ENCODE measurements around the gene PPP1R13B.

The PPP1R13B gene

DNA sequence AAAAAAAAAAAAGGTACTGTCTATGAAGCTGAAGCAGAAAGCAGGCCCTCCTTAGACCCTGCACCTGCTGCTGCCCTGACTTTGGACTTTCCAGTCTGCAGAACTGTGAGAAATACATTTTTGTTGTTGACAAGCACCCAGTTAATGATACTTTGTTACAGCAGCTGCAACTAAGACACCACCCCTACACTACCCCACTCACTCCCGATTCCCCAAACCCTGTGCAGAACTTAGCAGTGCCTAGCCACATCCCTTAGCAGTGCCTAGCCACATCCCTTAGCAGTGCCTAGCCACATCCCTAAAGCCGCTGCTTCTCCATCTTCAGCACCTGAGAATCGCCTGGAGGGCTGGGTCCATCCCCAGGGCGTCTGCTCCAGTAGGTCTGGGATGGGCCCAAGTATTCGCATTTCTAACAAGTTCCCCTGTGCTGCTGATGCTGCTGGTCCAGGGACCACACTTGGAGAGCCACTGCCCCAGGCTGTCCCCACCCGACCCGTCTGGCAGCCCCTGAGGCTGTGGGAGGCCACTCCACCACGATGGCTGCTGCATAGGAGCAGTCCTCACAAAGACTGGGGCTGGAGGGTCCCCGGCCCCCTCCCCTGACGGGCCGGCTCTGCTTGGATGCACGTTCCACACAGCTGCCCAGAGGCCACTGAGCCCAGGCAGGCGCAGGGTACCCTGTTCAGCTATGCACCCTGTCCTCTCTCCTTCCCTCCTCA, 10.8 kb upstream of the PPP1R13B start:
- H3K4me3 ChIP-seq (replicated peaks; ENCODE audit: low read depth, low read length): no peak overlapping the region
- no peak for DNase-seq (ENCODE audit: extremely low read depth, low read depth)
- TF ChIP-seq, protein P1, sequence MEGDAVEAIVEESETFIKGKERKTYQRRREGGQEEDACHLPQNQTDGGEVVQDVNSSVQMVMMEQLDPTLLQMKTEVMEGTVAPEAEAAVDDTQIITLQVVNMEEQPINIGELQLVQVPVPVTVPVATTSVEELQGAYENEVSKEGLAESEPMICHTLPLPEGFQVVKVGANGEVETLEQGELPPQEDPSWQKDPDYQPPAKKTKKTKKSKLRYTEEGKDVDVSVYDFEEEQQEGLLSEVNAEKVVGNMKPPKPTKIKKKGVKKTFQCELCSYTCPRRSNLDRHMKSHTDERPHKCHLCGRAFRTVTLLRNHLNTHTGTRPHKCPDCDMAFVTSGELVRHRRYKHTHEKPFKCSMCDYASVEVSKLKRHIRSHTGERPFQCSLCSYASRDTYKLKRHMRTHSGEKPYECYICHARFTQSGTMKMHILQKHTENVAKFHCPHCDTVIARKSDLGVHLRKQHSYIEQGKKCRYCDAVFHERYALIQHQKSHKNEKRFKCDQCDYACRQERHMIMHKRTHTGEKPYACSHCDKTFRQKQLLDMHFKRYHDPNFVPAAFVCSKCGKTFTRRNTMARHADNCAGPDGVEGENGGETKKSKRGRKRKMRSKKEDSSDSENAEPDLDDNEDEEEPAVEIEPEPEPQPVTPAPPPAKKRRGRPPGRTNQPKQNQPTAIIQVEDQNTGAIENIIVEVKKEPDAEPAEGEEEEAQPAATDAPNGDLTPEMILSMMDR (IDR thresholded peaks at IDR 0.05; ENCODE audit: low read depth, low read length, missing control alignments): no peak

DNA sequence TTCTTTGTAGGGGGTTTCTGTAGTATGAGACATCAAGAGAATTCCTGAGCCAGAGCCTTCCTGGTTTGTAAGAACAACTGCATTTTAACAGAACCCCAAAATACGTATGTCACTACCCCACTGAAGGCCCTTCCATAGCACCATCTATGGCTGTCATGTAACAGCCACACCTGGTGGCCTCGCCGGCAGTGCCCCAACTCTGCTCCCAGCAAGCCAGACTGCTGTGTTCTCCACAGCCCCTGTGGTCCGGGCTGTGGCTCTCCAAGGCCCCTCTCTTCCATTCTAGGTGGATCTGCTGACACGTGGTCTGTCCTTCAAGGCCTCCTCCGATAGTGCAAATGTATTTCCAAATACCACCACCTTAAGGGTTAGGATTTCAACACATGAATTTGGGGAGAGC, 9.9 kb upstream of the PPP1R13B start:
- DNase-seq (ENCODE audit: extremely low read depth, low read depth): no peak
- H3K4me3 ChIP-seq (replicated peaks; ENCODE audit: low read depth, low read length): no peak overlapping the region
- TF ChIP-seq, protein P1 (IDR thresholded peaks at IDR 0.05; ENCODE audit: low read depth, low read length, missing control alignments): no peak

DNA sequence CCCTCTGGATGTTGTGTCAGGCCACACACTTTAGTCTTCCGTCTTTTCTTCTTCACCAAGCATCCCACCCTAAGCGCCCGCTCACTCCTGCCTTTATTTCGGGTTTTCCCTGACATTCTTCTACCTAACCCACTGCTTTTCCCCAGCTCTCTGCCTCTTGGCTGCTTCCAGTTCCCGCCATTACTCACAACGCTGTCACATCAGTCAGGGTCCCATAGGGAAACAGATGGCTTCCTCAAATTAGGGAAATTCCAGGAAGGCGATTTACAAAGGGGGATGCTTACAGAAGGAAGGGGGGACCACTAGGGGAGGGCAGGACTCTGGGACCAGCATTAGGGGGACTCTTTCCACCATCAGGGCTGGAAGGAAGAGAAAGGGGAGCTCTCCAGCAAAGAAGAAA, 9.2 kb upstream of the PPP1R13B start:
- TF ChIP-seq, protein P1 (IDR thresholded peaks at IDR 0.05; ENCODE audit: low read depth, low read length, missing control alignments): no peak
- H3K4me3 ChIP-seq (replicated peaks; ENCODE audit: low read depth, low read length): no peak overlapping the region
- DNase-seq (ENCODE audit: extremely low read depth, low read depth): no peak

DNA sequence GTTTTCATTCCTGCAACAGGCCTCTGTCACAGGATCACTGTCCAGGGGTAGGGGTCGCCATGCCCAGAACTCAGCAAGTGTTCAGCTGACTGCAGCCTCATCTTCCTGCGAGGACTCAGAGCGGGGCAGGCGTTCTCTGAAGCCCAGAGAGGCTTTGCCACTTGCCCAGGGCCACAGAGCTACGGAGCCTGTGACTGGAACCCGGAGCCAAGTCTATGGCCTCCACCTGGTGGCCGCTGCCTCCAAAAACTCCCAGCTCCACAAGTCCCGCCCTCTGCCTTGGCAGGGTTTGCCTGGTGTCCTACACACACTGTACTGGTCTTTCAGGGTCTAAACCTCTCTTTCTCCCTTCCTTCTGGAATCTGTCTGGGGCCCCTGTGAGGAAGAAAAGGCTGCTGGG, 8.7 kb upstream of the PPP1R13B start:
- DNase-seq (ENCODE audit: extremely low read depth, low read depth): no peak
- TF ChIP-seq, protein P1 (IDR thresholded peaks at IDR 0.05; ENCODE audit: low read depth, low read length, missing control alignments): no peak

DNA sequence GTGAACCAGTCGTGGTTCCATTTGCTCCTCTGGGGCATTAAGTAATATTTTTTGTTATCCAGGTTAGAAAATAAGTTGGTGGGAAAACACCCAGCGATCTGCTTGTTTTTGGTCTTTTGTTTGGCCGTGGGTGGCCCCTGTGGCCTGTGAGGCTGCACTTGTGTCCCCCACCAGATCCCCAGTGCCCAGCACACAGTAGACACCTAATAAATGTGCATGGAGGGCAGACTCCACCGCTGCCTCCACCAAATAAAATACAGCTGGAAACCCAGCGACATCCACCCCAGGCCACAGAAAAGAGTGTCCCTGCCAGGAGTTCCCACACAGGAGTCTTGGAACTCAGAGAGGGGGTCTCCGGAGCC, 8.3 kb upstream of the PPP1R13B start:
- DNase-seq (ENCODE audit: extremely low read depth, low read depth): no peak
- no peak overlapping the region for H3K4me3 ChIP-seq (replicated peaks; ENCODE audit: low read depth, low read length)
- TF ChIP-seq, protein P1 (IDR thresholded peaks at IDR 0.05; ENCODE audit: low read depth, low read length, missing control alignments): no peak

More for the DNA sequence above, 8.7 kb upstream of the PPP1R13B start:
- no peak overlapping the region for H3K4me3 ChIP-seq (replicated peaks; ENCODE audit: low read depth, low read length)

DNA sequence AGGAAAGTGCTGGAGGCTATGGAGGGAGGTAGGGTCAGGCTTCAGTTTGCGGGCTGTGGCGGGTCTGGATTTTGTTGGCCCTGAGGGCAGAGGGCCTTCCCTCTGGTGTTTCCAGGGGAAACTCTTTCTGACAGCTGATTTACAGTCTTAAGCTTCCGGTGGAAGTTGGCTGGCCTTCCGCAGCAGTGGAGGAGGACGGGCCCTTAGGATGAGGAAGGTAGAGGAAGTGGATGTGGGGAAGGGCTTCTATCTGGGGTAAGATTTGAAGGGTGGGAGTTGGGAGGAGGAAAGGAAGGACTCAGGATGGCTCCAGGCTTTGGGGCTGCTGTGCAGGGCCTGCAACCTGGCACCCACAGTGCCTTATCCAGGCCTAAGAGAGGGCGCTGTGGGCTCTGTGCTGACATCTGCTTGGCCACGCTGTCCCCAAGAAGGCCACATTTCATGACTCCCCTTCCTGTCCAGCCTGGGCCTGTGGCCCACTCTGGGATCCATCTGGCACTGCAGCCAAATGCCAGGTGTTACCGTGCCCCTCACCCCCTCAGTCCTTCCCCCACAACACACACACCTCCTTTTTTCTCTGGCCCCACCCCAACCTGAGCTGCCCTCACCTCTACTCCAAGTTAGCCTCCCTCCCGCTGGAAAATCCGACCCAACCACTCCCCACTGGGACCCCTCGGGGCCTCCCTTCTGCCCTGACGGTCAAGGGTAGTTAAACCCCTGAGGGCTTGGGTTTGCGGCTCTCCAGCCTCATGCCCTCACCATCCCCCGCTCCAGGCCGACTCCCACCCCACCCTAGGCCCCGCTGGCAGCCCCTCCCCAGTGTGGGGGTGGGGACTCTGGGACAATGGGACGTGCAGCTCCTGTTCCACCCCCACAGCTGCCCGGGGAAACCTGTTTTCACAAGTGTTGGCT, 7.7 kb upstream of the PPP1R13B start:
- no peak overlapping the region for H3K4me3 ChIP-seq (replicated peaks; ENCODE audit: low read depth, low read length)
- TF ChIP-seq, protein P1 (IDR thresholded peaks at IDR 0.05; ENCODE audit: low read depth, low read length, missing control alignments): no peak
- no peak for DNase-seq (ENCODE audit: extremely low read depth, low read depth)

Measured in HFF-Myc (cell line).